Measurements from ENCODE around the gene IL17RC. TPM values are rescaled to one million over a fixed set of nuclear protein-coding genes. Genes with fewer than 3 reads are reported as not detected.

Gene IL17RC
- total and polyA plus RNA-seq, 12 donors: 18.6 to 62.3 (median 28.4) TPM

GRCh38 chr3:9948586-9948985, 31.7 kb downstream of the IL17RC start:
- H3K36me3 ChIP-seq: peaks cover 0 to 23% (median 0%) of the 10 kb centered on the region in 9 donors
- H3K9me3 ChIP-seq: no peaks in the 10 kb centered on the region
- DNase-seq: no peak
- H3K27me3 ChIP-seq: peaks cover 0 to 11% (median 0%) of the 10 kb centered on the region in 7 donors
- no peak for TF ChIP-seq CTCF (IDR thresholded peaks at IDR 0.05)
- intact Hi-C loops (cut with DNase I): loop anchor here in 1 of 10 donors (10.0 kb wide), 1 partner anchor 104 kb away; the partner anchor contains the start of gene RPUSD3
- peaks cover 3 to 36% (median 27%) of the 10 kb centered on the region in 9 donors for H3K4me1 ChIP-seq
- H3K4me3 ChIP-seq: no peak overlapping the region
- no peak for ATAC-seq
- H3K27ac ChIP-seq: no peak overlapping the region
- WGBS, 2 donors: 86 to 91% methylated on average over 3 of the region's 3 CpGs

- Histone ChIP-seq H3K9me3 (no peaks in the 10 kb centered on the region), H3K36me3 (peaks cover 0 to 17% (median 0%) of the 10 kb centered on the region in 9 donors), H3K4me3 (no peak overlapping the region), H3K27me3 (peaks cover 0 to 11% (median 0%) of the 10 kb centered on the region in 7 donors), H3K27ac (no peak overlapping the region), H3K4me1 (peaks cover 3 to 36% (median 27%) of the 10 kb centered on the region in 9 donors)
- DNase-seq (no peak), ATAC-seq (no peak)
- TF ChIP-seq CTCF (IDR thresholded peaks at IDR 0.05): no peak
- 96 to 97% methylated on average over 7 of the region's 7 CpGs for WGBS, 2 donors
- intact Hi-C loops (cut with DNase I): loop anchor here in 1 of 10 donors (10.0 kb wide), 1 partner anchor 104 kb away; the partner anchor contains the start of gene RPUSD3
These were observed 32.2 kb downstream of the IL17RC start for GRCh38 chr3:9949115-9949514.

- no peak for TF ChIP-seq CTCF (IDR thresholded peaks at IDR 0.05)
- H3K4me3 ChIP-seq: no peak overlapping the region
- intact Hi-C loops (cut with DNase I): loop anchor here in 1 of 10 donors (10.0 kb wide), 1 partner anchor 105 kb away; the partner anchor contains the start of gene RPUSD3
- DNase-seq: no peak
- 86 to 90% methylated on average over 9 of the region's 9 CpGs for WGBS, 2 donors
- H3K27me3 ChIP-seq: peaks cover 0 to 11% (median 0%) of the 10 kb centered on the region in 7 donors
- peaks cover 3 to 36% (median 27%) of the 10 kb centered on the region in 9 donors for H3K4me1 ChIP-seq
- peaks cover 0 to 12% (median 0%) of the 10 kb centered on the region in 9 donors for H3K36me3 ChIP-seq
- H3K9me3 ChIP-seq: no peaks in the 10 kb centered on the region
- ATAC-seq: no peak
- H3K27ac ChIP-seq: no peak overlapping the region
These were observed 32.7 kb downstream of the IL17RC start for GRCh38 chr3:9949626-9950025.

GRCh38 chr3:9951126-9951525, 34.2 kb downstream of the IL17RC start:
- peaks cover 0 to 9% (median 0%) of the 10 kb centered on the region in 9 donors for H3K36me3 ChIP-seq
- ATAC-seq (no peak), DNase-seq (no peak)
- no peak overlapping the region for H3K4me3 ChIP-seq
- no peak for TF ChIP-seq CTCF (IDR thresholded peaks at IDR 0.05)
- H3K4me1 ChIP-seq: peaks cover 3 to 30% (median 19%) of the 10 kb centered on the region in 9 donors
- no peak overlapping the region for H3K27ac ChIP-seq
- H3K27me3 ChIP-seq: peaks cover 0 to 11% (median 0%) of the 10 kb centered on the region in 7 donors
- WGBS, 2 donors: 43 to 44% methylated on average over 7 of the region's 7 CpGs
- intact Hi-C loops (cut with DNase I): no loop called here
- H3K9me3 ChIP-seq: no peaks in the 10 kb centered on the region

All from heart right ventricle (tissue), 16 donors.